GM12891 (cell line): ENCODE results near the gene MED27.

Experiments used
- PAX5 ChIP-seq: IDR thresholded peaks from 2 replicates; pipeline ENCODE4 v1.6.1; 2011; ENCODE audit warnings: low read length, moderate library complexity, mild to moderate bottlenecking; ENCODE audit not compliant: insufficient read depth, severe bottlenecking
- POLR2A ChIP-seq: IDR thresholded peaks from 2 replicates; pipeline ENCODE4 v1.6.1; 2011; ENCODE audit warnings: low read depth, low read length, control low read depth
- POLR2AphosphoS5 ChIP-seq: IDR thresholded peaks from 2 replicates; pipeline ENCODE4 v1.6.1; 2011; ENCODE audit warnings: low read depth, low read length, control low read depth
- POU2F2 ChIP-seq: IDR thresholded peaks from 2 replicates; pipeline ENCODE4 v1.6.1; 2011; ENCODE audit warnings: low read depth, mild to moderate bottlenecking, control low read depth, low read length, moderate library complexity
- TAF1 ChIP-seq: IDR thresholded peaks from 2 replicates; pipeline ENCODE4 v1.6.1; 2011; ENCODE audit warnings: low read depth, low read length, control low read depth

- TF ChIP-seq POLR2AphosphoS5 (no peak), POLR2A (no peak), TAF1 (no peak), POU2F2 (no peak), PAX5 (no peak)
Observed at GRCh38 chr9:131946180-131946579, 133.5 kb downstream of the MED27 start.
